ENCODE measurements around the gene R3HCC1L.

Gene R3HCC1L

DNA sequence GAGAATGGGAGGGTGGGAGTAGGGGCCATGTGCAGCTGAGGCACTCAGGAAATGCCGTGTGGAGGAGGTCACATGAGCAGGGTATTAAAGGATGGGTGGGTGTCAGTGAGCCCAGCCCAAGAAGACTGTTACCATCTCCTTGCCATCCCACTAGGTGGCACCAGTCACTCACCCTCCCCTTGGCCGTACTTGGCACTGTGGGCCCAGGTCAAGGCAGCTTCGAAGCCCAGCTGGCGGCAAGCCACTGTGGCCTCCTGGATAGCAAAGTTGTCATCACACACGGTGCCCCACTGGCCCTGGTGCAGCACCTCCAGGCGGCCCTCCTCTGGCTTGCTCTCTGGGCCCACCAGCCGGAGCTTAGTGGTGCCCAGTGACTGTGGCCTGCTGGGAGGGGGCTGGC, 128.1 kb downstream of the R3HCC1L start:
- no peak for DNase-seq

DNA sequence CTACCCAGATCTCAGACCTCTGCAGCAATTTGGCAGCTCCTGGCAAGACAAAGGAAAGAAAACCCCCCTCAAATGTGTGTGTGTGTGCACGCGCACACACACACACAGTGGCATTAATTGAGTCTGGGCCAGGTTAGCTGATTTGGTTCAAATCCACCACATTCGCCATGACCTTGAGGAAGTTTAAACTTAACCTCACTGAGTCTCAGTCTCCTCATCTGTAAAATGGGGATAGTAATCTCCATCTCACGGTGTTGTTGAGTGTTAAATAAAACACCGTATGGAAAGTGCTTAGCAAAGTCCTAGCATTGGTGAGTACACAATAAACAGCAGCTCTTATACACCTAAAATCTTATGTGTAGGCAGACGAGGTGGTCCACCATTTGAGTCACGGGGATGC, 128.6 kb downstream of the R3HCC1L start:
- no peak for DNase-seq

DNA sequence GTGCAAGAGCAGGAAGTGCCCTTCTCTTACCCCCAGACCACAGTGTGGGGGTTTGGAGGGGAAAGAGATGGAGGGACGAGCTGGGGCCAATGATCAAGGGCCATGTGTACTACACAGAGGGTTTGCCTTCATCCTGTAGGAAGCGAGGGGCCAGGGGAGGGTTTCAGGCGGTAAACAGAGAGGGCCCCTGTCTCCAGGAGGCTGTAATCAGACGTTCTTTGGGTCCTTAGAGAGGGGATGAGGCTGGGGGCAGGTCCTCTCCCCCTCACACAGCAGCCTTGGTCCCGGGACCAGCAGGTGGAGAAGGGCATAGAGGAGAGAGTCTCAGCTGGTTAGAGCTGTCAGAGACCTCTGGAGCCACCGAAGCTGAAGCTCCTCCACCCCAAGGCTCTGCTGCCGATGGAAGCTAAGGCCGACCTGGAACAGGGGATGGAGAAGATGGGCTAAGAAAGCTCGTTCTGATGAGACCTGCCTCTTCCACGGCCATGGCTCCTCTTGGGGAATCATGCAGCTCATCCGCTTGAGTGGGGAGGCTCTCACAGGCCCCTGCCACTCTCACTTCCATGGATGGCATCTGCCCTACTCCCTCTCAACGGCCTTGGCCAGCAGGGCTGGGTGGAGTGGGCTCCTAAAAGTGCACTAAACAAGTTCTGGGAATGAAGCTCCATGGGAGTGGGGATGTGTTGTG, 130.1 kb downstream of the R3HCC1L start:
- no peak for DNase-seq

DNA sequence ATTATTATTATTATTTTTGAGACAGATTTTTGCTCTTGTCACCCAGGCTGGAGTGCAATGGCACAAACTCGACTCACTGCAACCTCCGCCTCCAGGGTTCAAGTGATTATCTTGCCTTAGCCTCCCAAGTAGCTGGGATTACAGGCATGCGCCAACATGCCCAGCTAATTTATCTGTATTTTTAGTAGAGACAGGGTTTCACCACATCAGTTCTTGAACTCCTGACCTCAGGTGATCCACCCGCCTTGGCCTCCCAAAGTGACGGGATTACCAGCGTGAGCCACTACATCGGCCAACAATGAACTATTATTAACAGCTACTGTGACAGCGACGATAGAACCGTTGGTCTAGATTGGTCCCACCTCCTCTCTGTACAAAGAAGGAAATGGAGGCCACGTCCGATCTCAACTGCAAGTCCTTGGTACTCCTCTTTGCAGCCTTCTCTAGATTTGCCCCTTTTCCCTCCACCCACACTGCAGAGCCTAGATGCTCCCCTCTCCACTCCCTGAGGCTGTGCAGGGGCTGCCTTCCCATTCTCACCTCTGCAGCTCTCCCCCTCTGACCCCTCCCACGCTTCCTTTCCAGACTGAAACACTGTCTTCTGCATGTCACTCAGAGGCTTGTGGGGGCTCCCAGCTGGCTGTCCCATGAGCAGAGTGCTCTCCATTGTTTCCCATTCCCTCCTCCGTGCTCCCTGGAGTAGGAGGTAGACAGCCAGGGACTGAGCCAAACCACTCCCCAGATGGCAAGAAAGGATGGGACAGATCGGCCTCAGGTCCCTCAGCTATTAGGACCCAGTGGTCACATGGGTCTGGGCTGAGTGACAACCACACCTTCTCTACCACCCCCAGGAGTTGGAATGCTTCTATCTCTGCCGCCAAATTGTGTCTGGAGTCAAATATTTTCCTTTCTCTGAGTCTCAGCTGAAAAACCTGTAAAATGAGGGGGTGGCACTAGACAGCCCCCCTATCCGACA, 131.2 kb downstream of the R3HCC1L start:
- no peak for DNase-seq

DNA sequence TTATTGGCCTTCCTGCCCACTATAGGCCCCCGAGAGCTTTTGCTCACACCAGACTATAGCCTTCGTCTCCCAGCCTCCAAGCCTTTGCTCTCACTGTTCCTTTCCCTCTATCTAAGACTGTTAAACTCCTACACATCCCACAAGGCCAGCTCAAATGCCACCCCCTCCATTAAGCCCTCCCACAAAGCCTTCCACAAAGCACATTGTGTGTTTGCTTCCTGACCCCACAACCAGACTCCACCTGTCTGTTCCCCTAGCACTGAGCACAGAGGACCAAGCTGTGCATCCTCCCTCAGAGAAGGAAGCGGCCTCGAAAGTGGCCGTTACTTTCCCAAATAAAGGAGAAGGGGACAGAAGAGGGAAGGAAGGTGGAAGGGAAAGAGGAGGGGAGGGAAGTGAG, 132.2 kb downstream of the R3HCC1L start:
- DNase-seq, result no peak

DNA sequence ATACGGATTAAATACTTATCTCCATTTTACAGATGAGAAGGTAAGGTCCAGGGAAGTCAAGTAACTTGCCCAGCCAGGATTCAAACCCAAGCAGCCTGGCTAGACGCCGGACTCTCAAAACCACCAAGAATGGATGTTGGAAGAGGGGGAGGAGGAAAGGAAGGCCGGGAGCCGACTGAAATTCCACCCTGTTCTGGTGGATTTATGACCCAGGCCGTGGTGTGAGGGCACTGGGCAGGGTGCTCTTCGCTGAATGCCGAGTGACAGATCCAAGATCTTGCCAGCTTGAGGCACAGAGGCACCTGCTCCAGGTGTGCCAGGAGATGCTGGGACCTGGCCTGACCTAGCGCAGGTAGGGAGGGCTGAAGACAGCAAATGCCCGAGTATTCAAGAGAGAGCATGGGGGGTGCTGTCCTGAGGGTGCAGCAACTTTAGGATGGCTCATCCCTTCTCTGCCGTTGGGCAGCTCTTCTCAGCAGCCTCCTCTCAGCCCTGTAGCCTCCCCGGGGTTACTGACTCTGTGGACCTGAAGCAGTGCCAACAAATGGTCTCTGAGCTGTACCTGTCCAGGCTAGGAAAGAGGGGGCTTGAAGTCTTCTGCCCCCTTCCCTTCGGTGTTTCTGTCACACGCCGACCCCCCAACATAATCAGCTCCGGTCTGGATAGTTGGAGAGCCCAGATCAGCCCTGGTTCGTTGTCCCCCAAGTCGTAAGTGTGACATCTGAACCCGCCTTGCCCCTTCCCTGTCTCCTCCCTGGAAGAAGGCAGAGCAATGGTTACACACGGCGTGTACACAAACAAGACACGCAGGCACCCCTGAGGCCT, 132.8 kb downstream of the R3HCC1L start:
- DNase-seq, result no peak

DNA sequence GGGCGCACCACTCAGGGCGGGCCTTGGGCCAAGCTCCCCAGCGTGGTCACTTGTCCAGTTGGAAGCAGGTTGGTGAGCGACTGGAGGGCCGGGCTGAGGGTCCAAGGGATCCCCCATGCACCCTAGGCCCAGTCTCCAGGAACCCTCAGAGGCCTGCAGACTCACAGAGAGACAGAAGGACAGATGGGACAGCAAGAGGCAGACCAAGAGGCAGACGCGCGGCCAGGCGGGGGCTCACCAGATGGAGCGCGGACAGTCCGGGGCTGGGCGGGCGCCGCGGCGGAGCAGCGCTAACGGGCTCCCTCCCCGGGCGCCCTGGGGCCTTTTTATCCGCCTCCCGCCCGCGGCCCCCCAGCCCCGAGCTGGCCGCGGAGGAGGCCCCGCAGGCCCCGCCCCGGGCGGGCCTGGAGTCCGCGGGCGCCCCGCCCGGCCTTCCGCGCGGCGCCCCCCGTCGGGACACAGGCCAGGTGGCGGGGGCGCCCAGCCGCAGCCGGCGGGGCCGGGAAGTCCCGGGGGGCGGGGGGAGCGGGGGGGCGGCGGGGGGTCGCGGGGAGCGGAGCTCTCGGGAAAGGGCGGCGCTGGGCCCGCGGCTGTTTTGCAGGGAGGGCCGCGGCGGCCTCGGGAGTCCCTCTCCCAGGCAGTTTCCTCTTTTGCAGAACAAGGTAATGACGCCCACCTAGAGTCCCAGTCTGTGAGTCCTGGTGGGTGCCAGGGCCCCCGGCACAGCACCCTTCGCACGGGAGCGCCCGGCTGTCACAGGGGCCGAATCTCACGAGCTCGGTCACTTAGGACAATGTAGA, 133.6 kb downstream of the R3HCC1L start, which contains the start of gene LOXL4:
LOXL4 (minus strand) TSS at position 301 of the 800 bp plus-strand sequence. CDS start 5,175 bp downstream, outside the sequence.
- DNase-seq, result no peak

DNA sequence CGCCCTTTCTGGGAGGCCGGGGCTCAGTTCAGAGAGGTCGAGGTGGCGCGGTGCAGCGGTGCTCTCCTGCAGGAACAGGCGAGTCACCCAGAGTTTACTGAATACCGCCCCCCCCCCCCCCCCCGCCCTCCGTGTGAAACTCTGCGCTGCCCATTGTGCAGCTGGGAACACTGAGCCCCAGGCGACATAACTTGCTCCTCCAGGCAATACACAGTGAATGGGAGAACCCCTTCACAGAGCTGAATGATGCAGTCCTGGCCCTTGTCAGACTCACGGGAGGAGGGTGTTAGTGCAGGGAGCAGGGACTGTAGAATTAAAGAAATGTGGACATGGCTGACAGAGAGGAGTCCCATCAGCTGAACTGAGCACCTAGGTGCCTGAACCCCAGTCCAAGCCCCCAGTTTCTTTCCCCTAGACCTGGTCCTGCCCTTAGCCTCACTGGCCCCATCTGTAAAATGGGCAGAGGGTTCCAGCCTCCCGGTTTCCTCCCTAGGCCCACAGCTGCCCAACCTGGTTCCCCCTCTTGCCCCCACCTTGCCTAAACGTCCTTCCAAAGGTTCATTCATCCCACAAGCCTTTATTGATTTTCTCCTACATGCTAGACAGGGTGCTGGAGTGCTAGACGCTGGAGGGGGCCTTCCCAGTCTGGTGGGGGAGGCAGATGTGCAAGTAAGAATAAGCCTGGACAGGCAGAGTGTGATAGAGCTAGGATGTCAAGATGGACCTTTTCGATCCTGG, 134.4 kb downstream of the R3HCC1L start:
- no peak for DNase-seq

DNA sequence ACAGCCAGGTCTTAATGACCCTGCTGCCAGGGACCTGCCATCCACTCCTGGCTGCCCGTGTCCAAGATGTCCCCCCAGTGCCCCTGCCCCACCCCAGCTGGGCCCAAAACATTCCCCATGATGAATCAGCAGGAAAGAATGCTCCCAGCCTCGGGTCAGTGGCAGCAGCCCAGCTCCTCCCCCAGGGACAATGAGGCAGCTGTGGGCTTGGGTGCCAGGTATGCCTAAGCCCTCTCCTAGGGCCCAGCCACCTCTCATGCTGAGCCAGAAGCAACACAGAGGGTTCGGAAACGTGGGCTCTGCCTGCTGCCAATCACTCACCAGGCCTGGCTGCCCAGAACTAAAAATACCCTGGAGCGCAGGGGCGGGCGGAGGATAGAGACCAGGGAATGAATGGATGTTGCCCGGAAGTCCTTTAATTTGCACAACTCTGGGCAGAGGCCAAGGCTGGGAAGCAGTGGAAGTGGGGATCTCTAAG, 135.0 kb downstream of the R3HCC1L start:
- no peak for DNase-seq

DNA sequence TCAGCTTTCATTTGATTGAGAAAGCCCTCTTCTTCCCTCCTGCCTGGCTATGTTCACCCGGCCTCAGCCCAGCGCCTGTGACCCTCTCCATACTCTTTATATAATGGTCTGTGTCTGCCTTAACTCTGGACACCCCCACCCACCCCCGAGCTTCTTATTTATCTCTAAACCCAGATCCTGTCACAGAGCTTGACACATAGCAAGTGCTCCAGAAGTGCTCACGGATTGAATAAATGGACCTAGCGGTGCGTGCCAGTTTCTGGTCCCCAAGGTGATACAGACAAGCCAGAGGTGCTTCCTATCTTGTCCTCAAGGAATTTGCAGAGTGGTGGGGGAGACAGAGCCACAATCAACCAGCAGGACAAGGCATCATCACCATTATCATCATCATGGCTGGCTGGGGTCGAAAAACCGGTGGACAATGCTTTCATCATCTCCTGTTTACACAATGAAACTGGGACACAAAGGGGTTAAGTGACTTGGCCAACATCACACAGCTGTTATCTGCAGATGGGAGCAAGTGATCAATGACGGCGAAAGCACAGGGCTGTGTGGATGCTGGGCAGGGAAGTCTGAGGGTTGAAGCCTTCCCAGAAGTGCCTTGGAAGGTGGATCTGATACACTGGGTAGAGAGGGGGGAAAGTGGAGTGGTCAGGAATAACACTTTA, 135.8 kb downstream of the R3HCC1L start:
- DNase-seq, result no peak

DNA sequence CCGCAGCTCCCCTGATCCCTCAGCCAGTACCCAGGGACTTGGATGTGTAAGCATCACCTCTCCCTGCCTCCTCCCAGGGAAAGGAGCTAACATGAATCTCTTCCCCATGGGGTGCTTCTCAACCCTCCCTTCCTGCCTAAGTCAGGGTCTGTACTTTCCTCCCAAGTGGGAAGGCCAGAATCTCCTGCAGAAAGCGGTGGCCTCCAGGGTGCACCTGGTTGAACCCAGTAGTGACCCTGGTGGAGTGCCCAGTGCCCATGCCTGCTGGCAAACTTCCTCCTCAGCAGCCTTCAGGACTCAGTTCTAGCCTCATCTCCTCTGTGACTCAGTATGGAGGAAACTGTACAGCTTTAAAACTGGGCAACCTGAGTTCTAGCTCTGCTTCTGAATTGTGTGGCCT, 136.3 kb downstream of the R3HCC1L start:
- no peak for DNase-seq

DNA sequence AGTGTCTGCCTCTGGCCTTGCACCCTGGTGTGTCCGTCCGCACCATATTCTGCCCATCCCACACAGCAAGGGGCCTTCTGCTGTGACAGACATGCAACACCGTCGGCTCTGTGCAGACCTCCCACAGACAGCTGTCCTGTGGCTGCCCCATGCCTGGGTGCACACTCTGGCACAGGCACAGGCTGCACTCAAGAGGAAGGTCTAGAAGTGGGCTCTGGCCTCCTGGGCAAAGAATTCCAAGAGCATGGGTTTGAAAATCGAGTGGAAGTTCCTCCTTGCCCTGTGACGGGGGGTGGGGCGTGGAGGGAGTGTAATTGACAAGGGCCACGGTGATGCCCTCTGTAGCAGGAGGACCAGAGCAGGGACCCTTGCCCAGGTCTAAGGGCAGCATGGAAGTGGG, 137.8 kb downstream of the R3HCC1L start:
- DNase-seq, result no peak

DNA sequence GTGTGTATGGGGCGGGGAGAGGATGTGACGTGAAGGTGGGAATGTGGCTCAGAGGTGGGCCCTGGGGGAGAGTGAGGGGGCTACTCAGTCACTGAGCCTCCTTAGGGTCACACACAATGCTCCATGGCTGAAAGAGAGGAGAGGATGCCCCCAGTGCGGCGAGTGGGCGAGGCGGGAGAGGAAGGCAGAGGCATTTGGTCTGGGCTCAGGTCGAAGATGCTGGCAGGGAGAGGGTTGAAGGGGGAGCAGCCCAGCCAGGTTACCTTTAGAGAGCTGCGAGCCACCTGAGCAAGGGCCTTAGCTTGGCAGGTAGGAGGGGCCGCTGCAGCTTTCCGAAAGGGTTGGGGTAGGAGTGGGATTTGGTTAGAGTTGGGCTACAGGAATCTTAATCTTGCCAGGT, 138.2 kb downstream of the R3HCC1L start:
- no peak for DNase-seq

DNA sequence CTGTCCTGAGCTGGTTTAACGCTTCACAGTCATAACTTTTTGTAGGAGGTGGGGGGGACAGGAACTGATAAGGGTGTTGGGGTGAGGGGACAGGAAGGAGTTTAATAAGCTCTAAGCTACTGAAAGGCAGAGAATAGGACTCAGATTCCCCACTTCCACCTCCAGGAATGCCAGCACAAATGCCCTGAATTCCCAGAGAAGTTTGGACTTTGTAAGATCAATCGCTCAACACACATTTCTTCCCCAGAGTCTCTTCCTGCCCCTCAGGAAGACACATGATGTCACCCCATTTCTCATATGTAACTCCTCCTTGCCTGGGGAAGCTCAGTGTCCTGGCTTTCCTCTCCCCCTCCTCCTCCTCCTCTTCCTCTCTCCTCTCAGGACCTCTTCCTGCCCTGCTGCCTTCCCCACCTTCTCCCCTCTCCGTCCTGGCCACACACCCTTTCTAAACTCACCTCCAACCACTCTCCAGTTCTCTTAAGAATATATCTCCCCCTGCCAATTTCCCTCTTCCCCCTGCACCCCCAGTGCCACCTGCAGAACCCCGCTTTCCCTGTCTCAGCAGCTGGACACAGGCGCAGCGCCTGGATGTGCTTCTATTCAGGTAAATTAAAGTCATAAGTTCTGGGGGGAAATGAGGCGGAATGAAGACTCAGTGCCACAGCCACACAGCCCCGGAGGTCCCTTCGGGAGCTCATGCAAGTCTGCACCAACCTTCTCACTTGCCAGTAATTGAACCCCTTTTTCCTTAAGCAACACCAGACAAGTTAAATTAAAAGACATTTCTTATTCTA, 138.8 kb downstream of the R3HCC1L start:
- no peak for DNase-seq

DNA sequence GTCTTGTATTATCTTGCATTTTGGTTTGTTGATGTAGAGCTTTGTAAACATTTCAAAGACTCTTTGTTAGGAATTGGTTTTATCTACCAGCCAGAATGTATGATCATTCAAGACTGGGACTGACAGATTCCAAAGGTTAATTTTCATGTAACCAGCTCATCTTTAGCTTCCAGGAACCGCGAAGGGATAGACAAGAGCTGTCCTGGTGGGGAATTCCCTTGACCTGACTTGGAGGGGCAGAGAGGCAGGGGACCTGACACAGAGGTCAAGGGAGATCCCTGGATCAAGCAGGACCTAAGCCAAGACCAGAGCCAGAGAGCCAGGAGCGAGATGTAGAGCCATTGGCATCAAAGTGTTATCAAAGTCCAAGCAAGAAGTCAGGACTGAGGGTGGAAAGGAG, 140.1 kb downstream of the R3HCC1L start:
- no peak for DNase-seq

DNA sequence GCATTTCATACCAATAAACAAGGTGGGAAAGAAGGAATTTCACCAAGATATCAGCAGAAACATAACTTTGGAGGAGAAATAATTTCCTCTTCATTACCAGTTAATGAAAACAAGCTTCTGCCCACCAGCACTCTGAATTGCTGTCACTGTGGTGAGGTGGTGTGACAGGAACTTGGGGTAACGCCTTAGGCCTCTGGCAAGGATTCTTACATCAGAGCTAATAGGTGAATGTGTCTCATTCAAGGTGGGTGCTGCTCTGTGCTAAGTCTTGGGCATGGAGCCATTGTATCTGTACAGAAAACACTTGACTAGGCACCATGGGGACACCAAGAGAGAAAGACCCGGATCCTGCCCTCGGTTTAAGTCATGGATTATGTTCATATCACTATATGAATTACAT, 141.9 kb downstream of the R3HCC1L start:
- no peak for DNase-seq

DNA sequence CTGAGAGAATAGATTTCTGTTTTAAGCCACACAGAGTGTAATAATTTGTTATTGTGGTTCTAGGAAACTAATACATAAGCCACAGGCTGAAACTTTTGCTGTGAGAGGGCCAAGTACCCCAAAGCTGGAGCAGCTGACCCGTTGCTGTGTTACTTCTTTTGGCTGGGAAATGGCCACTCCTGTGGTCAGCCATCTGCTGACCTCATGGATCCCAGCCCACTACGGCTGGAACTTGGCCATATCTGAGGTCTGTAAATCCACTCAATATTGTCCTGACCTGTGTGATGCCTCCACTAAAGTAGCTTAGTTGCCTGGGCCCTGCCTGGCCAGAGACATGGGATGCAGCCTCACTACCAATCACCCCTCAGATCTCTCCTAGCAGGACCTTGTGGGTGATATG, 151.0 kb downstream of the R3HCC1L start:
- DNase-seq, result no peak

DNA sequence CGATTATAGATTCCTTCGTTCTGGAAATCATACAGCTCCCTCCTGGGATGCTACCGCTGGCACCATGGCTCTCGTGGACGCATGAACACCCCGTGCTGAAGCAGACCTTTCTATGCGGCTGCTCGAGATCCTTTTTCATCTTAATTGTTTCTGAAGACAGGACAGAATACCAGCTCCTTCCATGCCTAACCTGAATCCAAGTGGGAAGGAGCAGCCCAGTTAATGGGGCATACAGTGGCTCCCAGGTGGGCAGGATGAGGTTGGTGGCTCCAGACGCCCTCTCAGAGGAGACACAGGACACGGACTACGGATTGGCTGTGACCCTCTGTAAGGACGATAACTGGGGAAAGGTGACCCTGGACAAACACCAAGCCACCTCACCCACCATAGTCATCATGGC, 152.0 kb downstream of the R3HCC1L start:
- no peak for DNase-seq

DNA sequence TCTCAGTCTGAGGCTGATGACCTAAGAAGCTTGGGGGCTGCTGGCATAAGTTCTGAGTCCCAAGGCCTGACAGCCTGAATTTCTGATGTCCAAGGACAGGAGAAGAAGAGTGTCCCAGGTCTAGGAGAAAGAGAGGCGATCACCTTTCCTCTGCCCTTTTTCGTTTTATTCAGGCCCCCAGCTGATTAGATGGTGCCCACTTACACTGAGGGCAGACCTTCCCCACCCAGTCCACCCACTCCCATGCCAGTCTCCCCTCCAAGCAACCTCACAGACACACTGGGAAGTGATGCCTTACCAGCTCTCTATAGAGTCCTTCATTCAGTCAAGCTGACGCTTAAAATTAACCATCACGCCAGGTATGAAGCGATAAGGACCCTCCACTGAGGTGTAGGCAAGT, 152.9 kb downstream of the R3HCC1L start:
- no peak for DNase-seq

DNA sequence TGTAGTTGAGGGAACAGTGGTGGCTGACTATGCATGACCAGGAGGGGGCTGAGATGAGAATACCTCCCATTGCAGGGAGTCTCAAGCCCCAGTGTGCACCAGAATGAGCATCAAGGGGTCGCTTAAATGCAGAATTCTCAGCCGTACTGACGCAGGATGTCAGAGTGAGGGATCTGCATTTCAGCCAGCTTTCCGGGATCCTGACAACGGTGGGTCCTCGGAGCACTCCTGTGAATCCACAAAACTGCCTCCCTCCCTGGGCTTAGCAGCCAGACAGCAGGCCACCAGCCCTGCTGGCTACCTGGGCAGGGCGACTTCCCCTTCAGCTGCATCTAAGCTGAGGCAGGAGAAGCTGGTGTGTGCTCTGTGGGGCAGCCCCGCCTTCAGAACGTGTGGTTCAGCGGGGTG, 155.3 kb downstream of the R3HCC1L start:
- DNase-seq, result no peak

Measured in NCI-H1930 (cell line).